ENCODE measurements around the gene BTF3L4. TPM values are rescaled to one million over a fixed set of nuclear protein-coding genes. Genes with fewer than 3 reads are reported as not detected.
A peak's percentile ranks its signal among the peaks of the same experiment; 100 is the strongest.

BTF3L4 gene
- total RNA-seq, 1 experiment from 2014 or later, result 78.8 TPM

- no peaks in the 10 kb centered on the region for H3K36me3 ChIP-seq (ENCODE audit: insufficient read depth, low read length)
- no peaks in the 10 kb centered on the region for H3K79me2 ChIP-seq (ENCODE audit: low read length)
- no peaks in the 10 kb centered on the region for H3K9me2 ChIP-seq (replicated peaks; ENCODE audit: insufficient read depth, low read length)
- DNase-seq, result no peak
- no peaks in the 10 kb centered on the region for H3K27me3 ChIP-seq (ENCODE audit: low read length)
- H3K27ac ChIP-seq (ENCODE audit: low read length), result no peak overlapping the region
- H3K4me1 ChIP-seq (ENCODE audit: low read length), result no peaks in the 10 kb centered on the region
- no peaks in the 10 kb centered on the region for H3K9me3 ChIP-seq (ENCODE audit: low read length)
- no peak overlapping the region for H3K9ac ChIP-seq (ENCODE audit: low read length)
- H3K4me2 ChIP-seq (ENCODE audit: low read depth, low read length, poor library complexity, severe bottlenecking), result no peak overlapping the region
- H2AFZ ChIP-seq (ENCODE audit: low read length), result no peak overlapping the region
- H4K20me1 ChIP-seq (ENCODE audit: insufficient read depth, low read depth, low read length), result no peaks in the 10 kb centered on the region
- H3K4me3 ChIP-seq (ENCODE audit: low read length), result no peak overlapping the region
Measured at GRCh38 chr1:52112489-52112888, 56.4 kb downstream of the BTF3L4 start.

DNA sequence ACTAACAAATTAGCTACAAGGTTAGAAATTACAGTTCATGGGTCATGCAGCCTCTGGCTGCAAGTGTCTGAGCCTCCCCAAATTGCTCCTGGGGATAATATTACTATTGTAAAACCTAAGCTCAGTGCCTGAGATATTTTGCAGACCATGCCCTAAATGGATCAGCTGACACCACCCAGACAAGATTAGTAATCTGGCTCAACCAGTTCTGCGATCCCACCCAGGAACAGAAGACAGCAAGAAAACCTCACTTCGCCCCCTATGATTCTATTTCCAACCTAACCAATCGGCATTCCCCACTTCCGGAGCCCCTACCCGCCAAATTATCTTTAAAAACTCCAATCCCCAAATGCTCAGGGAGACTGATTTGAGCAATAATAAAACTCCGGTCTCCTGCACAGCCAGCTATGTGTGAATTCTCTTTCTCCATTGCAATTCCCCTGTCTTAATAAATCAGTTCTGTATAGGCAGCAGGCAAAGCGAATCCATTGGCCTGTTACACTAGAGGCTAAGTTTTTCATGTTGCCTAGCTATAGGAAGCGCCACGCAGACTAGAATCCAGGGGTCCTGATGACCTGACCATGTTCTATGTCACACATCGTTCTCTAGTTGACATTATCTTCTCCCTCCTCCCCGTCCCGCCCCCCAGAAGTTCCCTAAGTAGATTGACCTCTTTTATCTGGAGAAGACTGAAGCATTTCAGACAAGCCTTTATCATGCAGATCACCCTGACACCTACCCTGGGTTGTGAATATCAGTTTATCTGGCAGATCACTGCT lies 63.4 kb downstream of the BTF3L4 start:
- no peak overlapping the region for H3K4me3 ChIP-seq (ENCODE audit: low read length)
- H3K4me1 ChIP-seq (ENCODE audit: low read length), result no peaks in the 10 kb centered on the region
- DNase-seq, result no peak
- H2AFZ ChIP-seq (ENCODE audit: low read length), result no peak overlapping the region; the same call in 1 of the 2 replicates
- no peak overlapping the region for H3K9ac ChIP-seq (ENCODE audit: low read length)
- H3K4me2 ChIP-seq (ENCODE audit: low read depth, low read length, poor library complexity, severe bottlenecking), result no peak overlapping the region
- no peaks in the 10 kb centered on the region for H3K79me2 ChIP-seq (ENCODE audit: low read length)
- H3K27ac ChIP-seq (ENCODE audit: low read length), result no peak overlapping the region
- H4K20me1 ChIP-seq (ENCODE audit: insufficient read depth, low read depth, low read length), result no peaks in the 10 kb centered on the region
- H3K27me3 ChIP-seq (ENCODE audit: low read length), result no peaks in the 10 kb centered on the region
- H3K9me3 ChIP-seq (ENCODE audit: low read length), result no peaks in the 10 kb centered on the region
- no peaks in the 10 kb centered on the region for H3K9me2 ChIP-seq (replicated peaks; ENCODE audit: insufficient read depth, low read length)
- no peaks in the 10 kb centered on the region for H3K36me3 ChIP-seq (ENCODE audit: insufficient read depth, low read length)

DNA sequence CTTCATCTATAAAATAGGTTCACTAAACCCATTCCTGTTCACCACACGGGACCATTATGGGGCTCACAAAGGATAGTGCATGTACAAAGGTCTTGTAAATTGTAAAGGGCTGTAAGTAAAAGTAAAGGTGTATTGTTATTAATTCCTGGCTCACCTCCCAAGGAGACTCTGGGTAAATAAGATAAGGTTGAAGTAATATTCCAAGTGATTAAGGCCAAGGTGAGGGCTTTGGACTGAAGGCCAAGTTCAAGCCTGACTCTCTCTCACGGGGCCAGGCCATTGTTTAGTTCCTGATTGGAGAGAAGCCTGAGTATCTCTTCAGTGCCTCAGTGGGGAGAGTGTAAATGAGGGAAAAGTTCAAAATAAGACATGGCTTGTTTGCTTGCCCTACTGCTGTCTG lies 66.3 kb downstream of the BTF3L4 start:
- H3K9ac ChIP-seq (ENCODE audit: low read length), result no peak overlapping the region
- no peak overlapping the region for H3K27ac ChIP-seq (ENCODE audit: low read length)
- no peak overlapping the region for H3K4me2 ChIP-seq (ENCODE audit: low read depth, low read length, poor library complexity, severe bottlenecking)
- H3K4me3 ChIP-seq (ENCODE audit: low read length), result no peak overlapping the region
- H3K9me2 ChIP-seq (replicated peaks; ENCODE audit: insufficient read depth, low read length), result no peaks in the 10 kb centered on the region
- no peak overlapping the region for H2AFZ ChIP-seq (ENCODE audit: low read length)
- no peaks in the 10 kb centered on the region for H3K9me3 ChIP-seq (ENCODE audit: low read length)
- H3K27me3 ChIP-seq (ENCODE audit: low read length), result no peaks in the 10 kb centered on the region
- no peak for DNase-seq
- H3K36me3 ChIP-seq (ENCODE audit: insufficient read depth, low read length), result no peaks in the 10 kb centered on the region
- H4K20me1 ChIP-seq (ENCODE audit: insufficient read depth, low read depth, low read length), result no peaks in the 10 kb centered on the region
- H3K79me2 ChIP-seq (ENCODE audit: low read length), result no peaks in the 10 kb centered on the region
- no peaks in the 10 kb centered on the region for H3K4me1 ChIP-seq (ENCODE audit: low read length)

GRCh38 chr1:52123622-52124021 lies 67.5 kb downstream of the BTF3L4 start:
- no peaks in the 10 kb centered on the region for H3K9me3 ChIP-seq (ENCODE audit: low read length)
- H3K36me3 ChIP-seq (ENCODE audit: insufficient read depth, low read length), result no peaks in the 10 kb centered on the region
- H3K4me3 ChIP-seq (ENCODE audit: low read length), result no peak overlapping the region
- H4K20me1 ChIP-seq (ENCODE audit: insufficient read depth, low read depth, low read length), result no peaks in the 10 kb centered on the region
- no peak overlapping the region for H3K4me2 ChIP-seq (ENCODE audit: low read depth, low read length, poor library complexity, severe bottlenecking)
- no peak overlapping the region for H2AFZ ChIP-seq (ENCODE audit: low read length)
- DNase-seq, result no peak
- H3K9me2 ChIP-seq (replicated peaks; ENCODE audit: insufficient read depth, low read length), result no peaks in the 10 kb centered on the region
- H3K9ac ChIP-seq (ENCODE audit: low read length), result no peak overlapping the region
- no peaks in the 10 kb centered on the region for H3K4me1 ChIP-seq (ENCODE audit: low read length)
- H3K79me2 ChIP-seq (ENCODE audit: low read length), result no peaks in the 10 kb centered on the region
- H3K27ac ChIP-seq (ENCODE audit: low read length), result no peak overlapping the region
- no peaks in the 10 kb centered on the region for H3K27me3 ChIP-seq (ENCODE audit: low read length)

GRCh38 chr1:52125736-52126359 lies 69.8 kb downstream of the BTF3L4 start:
- Histone ChIP-seq H3K4me3 (ENCODE audit: low read length) (no peak overlapping the region), H3K4me1 (ENCODE audit: low read length) (no peaks in the 10 kb centered on the region), H3K9me2 (replicated peaks; ENCODE audit: insufficient read depth, low read length) (no peaks in the 10 kb centered on the region), H3K36me3 (ENCODE audit: insufficient read depth, low read length) (no peaks in the 10 kb centered on the region), H3K9ac (ENCODE audit: low read length) (no peak overlapping the region), H3K9me3 (ENCODE audit: low read length) (no peaks in the 10 kb centered on the region), H4K20me1 (ENCODE audit: insufficient read depth, low read depth, low read length) (no peaks in the 10 kb centered on the region), H3K27me3 (ENCODE audit: low read length) (no peaks in the 10 kb centered on the region), H3K79me2 (ENCODE audit: low read length) (no peaks in the 10 kb centered on the region), H3K4me2 (ENCODE audit: low read depth, low read length, poor library complexity, severe bottlenecking) (no peak overlapping the region), H2AFZ (ENCODE audit: low read length) (no peak overlapping the region), H3K27ac (ENCODE audit: low read length) (no peak overlapping the region)
- DNase-seq, result no peak

DNA sequence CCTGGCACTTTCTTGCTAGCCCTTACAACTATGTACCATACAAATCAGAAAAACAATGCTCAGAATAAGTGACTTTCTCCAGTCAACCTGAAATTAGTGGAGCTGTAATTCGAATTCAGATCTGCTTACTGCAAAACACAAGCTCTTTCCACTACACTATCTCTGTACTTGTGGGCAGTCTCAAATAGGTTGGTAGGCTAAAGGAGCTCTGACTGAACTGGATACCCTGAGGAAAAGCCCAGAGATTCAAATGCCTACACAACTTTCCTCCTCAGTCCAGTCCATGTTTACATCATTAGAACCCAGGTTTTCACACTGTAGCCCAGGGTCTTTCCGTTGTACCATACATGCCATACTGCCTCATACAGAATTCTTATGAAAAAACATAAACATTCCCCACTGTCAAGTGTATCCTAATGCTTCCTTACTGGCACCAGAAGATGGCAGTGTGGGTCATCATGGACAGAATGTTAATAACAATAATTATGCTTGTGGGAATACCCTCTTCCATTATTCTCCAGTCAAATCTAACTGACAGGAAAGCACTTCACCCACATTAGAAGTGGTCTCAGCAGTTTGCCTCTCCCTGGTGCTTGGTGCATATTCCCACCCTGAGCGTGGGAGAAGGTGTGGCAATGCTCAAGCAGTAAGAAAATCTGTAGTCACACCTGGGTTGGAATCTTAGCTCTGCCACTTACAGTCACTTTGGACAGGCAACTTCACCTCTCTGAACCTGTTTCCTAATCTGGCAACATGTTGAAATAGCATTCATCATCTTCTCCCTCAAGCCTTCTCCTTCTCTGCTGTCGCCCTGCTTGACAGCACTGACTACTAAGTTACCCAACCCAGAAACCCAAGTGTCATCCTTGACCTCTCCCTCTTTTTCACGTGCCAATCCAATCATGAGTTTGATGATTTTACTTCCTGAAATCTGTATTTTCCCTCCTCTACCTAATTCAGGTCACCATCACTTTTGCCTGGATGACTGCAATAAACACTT lies 71.4 kb downstream of the BTF3L4 start:
- no peak overlapping the region for H3K9ac ChIP-seq (ENCODE audit: low read length)
- H3K4me2 ChIP-seq (ENCODE audit: low read depth, low read length, poor library complexity, severe bottlenecking), result no peak overlapping the region
- no peaks in the 10 kb centered on the region for H3K9me3 ChIP-seq (ENCODE audit: low read length)
- no peaks in the 10 kb centered on the region for H3K4me1 ChIP-seq (ENCODE audit: low read length)
- H3K79me2 ChIP-seq (ENCODE audit: low read length), result no peaks in the 10 kb centered on the region
- no peak overlapping the region for H2AFZ ChIP-seq (ENCODE audit: low read length)
- H3K9me2 ChIP-seq (replicated peaks; ENCODE audit: insufficient read depth, low read length), result no peaks in the 10 kb centered on the region
- H3K36me3 ChIP-seq (ENCODE audit: insufficient read depth, low read length), result no peaks in the 10 kb centered on the region
- peak; percentile 50 for DNase-seq
- no peaks in the 10 kb centered on the region for H4K20me1 ChIP-seq (ENCODE audit: insufficient read depth, low read depth, low read length)
- no peaks in the 10 kb centered on the region for H3K27me3 ChIP-seq (ENCODE audit: low read length)
- H3K27ac ChIP-seq (ENCODE audit: low read length), result no peak overlapping the region
- no peak overlapping the region for H3K4me3 ChIP-seq (ENCODE audit: low read length)

- no peak overlapping the region for H3K4me2 ChIP-seq (ENCODE audit: low read depth, low read length, poor library complexity, severe bottlenecking)
- H3K27me3 ChIP-seq (ENCODE audit: low read length), result no peaks in the 10 kb centered on the region
- no peak overlapping the region for H3K9ac ChIP-seq (ENCODE audit: low read length)
- no peaks in the 10 kb centered on the region for H3K9me3 ChIP-seq (ENCODE audit: low read length)
- no peaks in the 10 kb centered on the region for H4K20me1 ChIP-seq (ENCODE audit: insufficient read depth, low read depth, low read length)
- H3K36me3 ChIP-seq (ENCODE audit: insufficient read depth, low read length), result no peaks in the 10 kb centered on the region
- no peaks in the 10 kb centered on the region for H3K9me2 ChIP-seq (replicated peaks; ENCODE audit: insufficient read depth, low read length)
- no peak overlapping the region for H3K27ac ChIP-seq (ENCODE audit: low read length)
- peaks cover 18% of the 10 kb centered on the region for H3K4me1 ChIP-seq (ENCODE audit: low read length)
- no peak overlapping the region for H2AFZ ChIP-seq (ENCODE audit: low read length)
- no peaks in the 10 kb centered on the region for H3K79me2 ChIP-seq (ENCODE audit: low read length)
- no peak overlapping the region for H3K4me3 ChIP-seq (ENCODE audit: low read length)
- no peak for DNase-seq
Measured at GRCh38 chr1:52139817-52140540, 83.9 kb downstream of the BTF3L4 start.

Data from Karpas-422 (cell line).